HG02938 (cell line): ENCODE measurements around the gene WWTR1.

Experiments used
- ATAC-seq: cut with Tn5 transposase; IDR thresholded peaks from one replicate; pipeline ENCODE4 v1.9.1; 2021; ENCODE audit warnings: mild to moderate bottlenecking, moderate library complexity; ENCODE audit not compliant: unreplicated experiment

Gene WWTR1

GRCh38 chr3:149657926-149658743 lies at the start of gene WWTR1:
Gene WWTR1, minus strand, starts transcription at chr3:149658025. Its CDS starts 719 bp downstream, at chr3:149657306.
- ATAC-seq: peak; percentile 85

- no peak for ATAC-seq
Observed at GRCh38 chr3:149706905-149707304, 49.1 kb upstream of the WWTR1 start.

GRCh38 chr3:149705416-149705815 lies 47.6 kb upstream of the WWTR1 start:
- ATAC-seq: no peak

- no peak for ATAC-seq
Observed at GRCh38 chr3:149703466-149703865, 45.6 kb upstream of the WWTR1 start.

- peak; percentile 46 for ATAC-seq
Observed at GRCh38 chr3:149702691-149703441, 45.0 kb upstream of the WWTR1 start.

GRCh38 chr3:149701977-149702350 lies 44.1 kb upstream of the WWTR1 start:
- ATAC-seq: no peak

- ATAC-seq: no peak
Observed at GRCh38 chr3:149701206-149701976, 43.6 kb upstream of the WWTR1 start.

GRCh38 chr3:149688122-149688757 lies 30.4 kb upstream of the WWTR1 start:
- ATAC-seq: no peak

GRCh38 chr3:149686996-149687395 lies 29.2 kb upstream of the WWTR1 start:
- ATAC-seq: no peak

GRCh38 chr3:149678351-149678950 lies 20.6 kb upstream of the WWTR1 start:
- ATAC-seq: no peak

GRCh38 chr3:149673393-149673792 lies 15.6 kb upstream of the WWTR1 start:
- no peak for ATAC-seq

GRCh38 chr3:149670742-149671492 lies 13.1 kb upstream of the WWTR1 start:
- no peak for ATAC-seq

GRCh38 chr3:149667576-149667975 lies 9.8 kb upstream of the WWTR1 start:
- no peak for ATAC-seq

- no peak for ATAC-seq
Observed at GRCh38 chr3:149663966-149664365, 6.1 kb upstream of the WWTR1 start.

- no peak for ATAC-seq
Observed at GRCh38 chr3:149662240-149662887, 4.5 kb upstream of the WWTR1 start.

- no peak for ATAC-seq
Observed at GRCh38 chr3:149660462-149660861, 2.6 kb upstream of the WWTR1 start.

GRCh38 chr3:149658744-149659497 lies 1.1 kb upstream of the WWTR1 start:
- peak; percentile 11 for ATAC-seq

- peak; percentile 23 for ATAC-seq
Observed at GRCh38 chr3:149657321-149657925, 402 bp downstream of the WWTR1 start.
